Upper lobe of right lung (tissue), 1 donor: ENCODE data around the gene FAM78A. TPM values are rescaled to one million over a fixed set of nuclear protein-coding genes. Genes with fewer than 3 reads are reported as not detected.
"Not testable (repeated sequence)": the region's sequence is repeated elsewhere in the genome, so short reads cannot be mapped to it uniquely, and the experiment has no call there.

Experiments
- ATAC-seq: fragments of 200-7000 bp; cut with Tn5 transposase; one replicate; pipeline ENCODE4 v1.9.1; 2020; ENCODE audit warnings: mild to moderate bottlenecking, moderate library complexity
- DNase-seq: peaks from one replicate; pipeline ENCODE4 v3.0.0-alpha.2; 2020
- H3K27ac ChIP-seq: fragments of 200-600 bp; one replicate; pipeline ENCODE4 v1.8.0; 2022
- H3K27me3 ChIP-seq: fragments of 200-600 bp; one replicate; pipeline ENCODE4 v1.8.0; 2022; ENCODE audit warnings: mild to moderate bottlenecking
- H3K36me3 ChIP-seq: fragments of 200-600 bp; one replicate; pipeline ENCODE4 v1.8.0; 2022
- H3K4me1 ChIP-seq: fragments of 200-600 bp; one replicate; pipeline ENCODE4 v1.8.0; 2022
- H3K4me3 ChIP-seq: fragments of 200-600 bp; one replicate; pipeline ENCODE4 v1.8.0; 2022; ENCODE audit warnings: mild to moderate bottlenecking
- H3K9me3 ChIP-seq: fragments of 200-600 bp; one replicate; pipeline ENCODE4 v1.8.0; 2022
- intact Hi-C: fragments of 100-400 bp; cut with DNase I; formaldehyde crosslinking; loops from one replicate; pipeline ENCODE4 v1.11.0; 2022
- total RNA-seq: library from RNA; stranded (reverse); fragmentation: NEBNext Ultra II Directional; extraction: Animal tissue kit (Norgen Biotek cat#: 25700); gene quantifications from one replicate; pipeline ENCODE4 v1.2.1, GENCODE V29; 2021
- TF ChIP-seq, protein P1 (sequence below): fragments of 200-600 bp; IDR thresholded peaks from one replicate; pipeline ENCODE4 v1.8.0; 2022; ENCODE audit warnings: antibody characterized with exemption
- donor health status: DM: no; HTN: yes; CAD: no; lungs with severe emphysema.

Gene FAM78A
- total RNA-seq, 1 donor from 2014 or later = 14.8 TPM

GRCh38 chr9:131273146-131273855 is 3.0 kb downstream of the FAM78A start:
- Histone ChIP-seq H3K4me3 (peak overlapping the region; percentile 67), H3K27me3 (no peaks in the 10 kb centered on the region), H3K36me3 (no peaks in the 10 kb centered on the region), H3K9me3 (no peaks in the 10 kb centered on the region), H3K4me1 (peaks cover 29% of the 10 kb centered on the region), H3K27ac (peak overlapping the region; percentile 84)
- TF ChIP-seq, protein P1, sequence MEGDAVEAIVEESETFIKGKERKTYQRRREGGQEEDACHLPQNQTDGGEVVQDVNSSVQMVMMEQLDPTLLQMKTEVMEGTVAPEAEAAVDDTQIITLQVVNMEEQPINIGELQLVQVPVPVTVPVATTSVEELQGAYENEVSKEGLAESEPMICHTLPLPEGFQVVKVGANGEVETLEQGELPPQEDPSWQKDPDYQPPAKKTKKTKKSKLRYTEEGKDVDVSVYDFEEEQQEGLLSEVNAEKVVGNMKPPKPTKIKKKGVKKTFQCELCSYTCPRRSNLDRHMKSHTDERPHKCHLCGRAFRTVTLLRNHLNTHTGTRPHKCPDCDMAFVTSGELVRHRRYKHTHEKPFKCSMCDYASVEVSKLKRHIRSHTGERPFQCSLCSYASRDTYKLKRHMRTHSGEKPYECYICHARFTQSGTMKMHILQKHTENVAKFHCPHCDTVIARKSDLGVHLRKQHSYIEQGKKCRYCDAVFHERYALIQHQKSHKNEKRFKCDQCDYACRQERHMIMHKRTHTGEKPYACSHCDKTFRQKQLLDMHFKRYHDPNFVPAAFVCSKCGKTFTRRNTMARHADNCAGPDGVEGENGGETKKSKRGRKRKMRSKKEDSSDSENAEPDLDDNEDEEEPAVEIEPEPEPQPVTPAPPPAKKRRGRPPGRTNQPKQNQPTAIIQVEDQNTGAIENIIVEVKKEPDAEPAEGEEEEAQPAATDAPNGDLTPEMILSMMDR = peak; percentile 5
- DNase-seq (no peak), ATAC-seq (peak; percentile 2)
- intact Hi-C loops = no loop called here

- TF ChIP-seq, protein P1 = no peak
- Histone ChIP-seq H3K27ac (peak overlapping the region; percentile 84), H3K27me3 (no peaks in the 10 kb centered on the region), H3K4me1 (peaks cover 32% of the 10 kb centered on the region), H3K4me3 (peak overlapping the region; percentile 67), H3K9me3 (no peaks in the 10 kb centered on the region), H3K36me3 (no peaks in the 10 kb centered on the region)
- ATAC-seq (no peak), DNase-seq (no peak)
- intact Hi-C loops = no loop called here
Observed at GRCh38 chr9:131272212-131272611, 4.1 kb downstream of the FAM78A start.

- no peak for ATAC-seq
- Histone ChIP-seq H3K4me3 (peak overlapping the region; percentile 5), H3K27ac (peak overlapping the region; percentile 84), H3K36me3 (no peaks in the 10 kb centered on the region), H3K27me3 (no peaks in the 10 kb centered on the region), H3K4me1 (peaks cover 39% of the 10 kb centered on the region), H3K9me3 (no peaks in the 10 kb centered on the region)
- DNase-seq = no peak
- TF ChIP-seq, protein P1 = no peak
- intact Hi-C loops = no loop called here
Observed at GRCh38 chr9:131271506-131271931, 4.8 kb downstream of the FAM78A start.

- ATAC-seq, H3K27me3 ChIP-seq, H3K36me3 ChIP-seq, intact Hi-C loops, DNase-seq, H3K9me3 ChIP-seq: not testable (repeated sequence)
- H3K4me3 ChIP-seq = peak overlapping the region; percentile 21
- H3K4me1 ChIP-seq = peaks cover 42% of the 10 kb centered on the region
- H3K27ac ChIP-seq = peak overlapping the region; percentile 84
Observed at GRCh38 chr9:131271016-131271273, 5.4 kb downstream of the FAM78A start.

DNA sequence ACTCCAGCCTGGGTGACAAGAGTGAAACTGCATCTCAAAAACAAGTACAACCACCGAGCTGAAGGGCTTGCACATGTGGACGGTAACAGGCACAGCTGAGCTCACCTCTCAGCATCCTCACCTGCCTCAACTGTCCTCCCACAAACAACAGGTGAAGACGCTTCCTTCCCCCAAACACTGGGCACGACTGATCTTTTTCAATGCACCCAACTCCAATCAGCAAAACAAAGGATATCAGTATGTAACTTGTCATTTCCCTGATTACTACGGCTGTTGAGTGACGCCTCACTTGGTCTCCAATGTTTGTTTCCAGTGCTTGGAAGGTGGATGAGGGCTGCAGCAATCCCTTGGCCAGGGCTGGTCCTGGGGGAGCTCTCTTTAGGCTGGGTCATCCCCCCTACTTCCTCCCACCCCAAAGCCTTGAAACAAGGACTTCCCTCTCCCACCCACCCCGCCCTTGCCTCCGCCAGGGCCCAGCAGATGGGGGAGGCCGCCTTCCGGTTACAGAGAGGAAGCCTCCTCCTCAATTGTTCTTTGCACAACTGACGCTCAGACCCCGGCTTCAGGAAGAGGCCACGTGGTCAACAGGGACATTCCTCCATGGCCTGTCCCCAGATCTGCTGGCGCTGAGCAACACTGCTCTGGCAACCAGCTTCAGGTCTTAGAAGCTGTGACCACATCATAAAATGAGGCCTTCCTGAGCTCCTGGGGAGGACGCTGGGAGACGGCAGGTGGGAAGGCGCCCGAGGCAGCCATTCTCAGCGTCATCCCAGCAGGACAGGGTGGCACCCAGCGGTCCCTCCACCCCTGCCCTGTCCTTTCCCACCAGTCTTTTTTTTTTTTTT is 5.9 kb downstream of the FAM78A start:
- TF ChIP-seq, protein P1 = no peak
- ATAC-seq (peak; percentile 73), DNase-seq (peak; percentile 86)
- intact Hi-C loops = no loop called here
- Histone ChIP-seq H3K27ac (peak overlapping the region; percentile 84), H3K4me1 (peaks cover 47% of the 10 kb centered on the region), H3K4me3 (peak overlapping the region; percentile 21), H3K9me3 (no peaks in the 10 kb centered on the region), H3K27me3 (no peaks in the 10 kb centered on the region), H3K36me3 (no peaks in the 10 kb centered on the region)
